ENCODE measurements around the gene ANTXR2. TPM values are rescaled to one million over a fixed set of nuclear protein-coding genes. Genes with fewer than 3 reads are reported as not detected.
"Not testable (repeated sequence)": the region's sequence is repeated elsewhere in the genome, so short reads cannot be mapped to it uniquely, and the experiment has no call there.

The ANTXR2 gene
- 1 to 10 TPM; 2.2 to 4.5 TPM for total RNA-seq

DNA sequence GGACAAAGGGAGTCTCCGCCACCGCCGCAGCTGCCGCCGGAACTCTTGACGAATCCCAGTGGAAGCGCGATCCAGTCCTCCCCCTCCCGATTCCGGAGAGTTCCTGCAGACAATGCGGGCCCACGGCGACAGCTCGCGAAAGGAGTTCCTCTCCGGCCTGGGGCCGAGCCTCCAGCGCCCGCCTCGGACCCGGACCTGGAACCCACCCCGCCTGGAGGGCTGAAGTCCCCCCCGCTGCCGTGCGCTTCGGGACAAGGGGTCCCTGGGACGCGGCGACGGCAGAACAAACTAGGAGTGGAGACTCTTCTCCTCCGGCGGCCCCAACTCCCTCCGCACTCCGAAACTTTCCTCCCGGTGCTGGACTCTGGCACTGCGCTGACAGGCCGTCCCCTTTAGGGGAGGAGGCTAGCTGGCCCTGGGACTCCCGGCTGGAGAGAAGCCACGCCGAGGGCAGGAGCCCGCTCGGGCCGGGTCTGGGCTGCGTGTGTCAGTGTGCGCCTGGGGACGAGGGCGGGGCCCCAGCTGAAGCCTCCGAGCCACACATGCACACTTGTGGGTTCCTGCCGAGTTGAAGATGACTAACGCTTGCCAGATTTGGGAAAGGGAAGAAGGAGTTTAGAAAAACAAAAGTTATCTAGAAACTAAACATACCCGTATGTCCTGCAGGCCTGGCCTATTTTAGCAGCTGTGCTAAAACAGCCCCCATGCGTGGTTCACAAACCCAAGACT lies at the start of gene ANTXR2:
ANTXR2 (minus strand) TSS at position 486 of the 729 bp plus-strand sequence. CDS start 669 bp downstream, outside the sequence.
- DNase-seq (ENCODE audit: low spot score in 2 of 2) (peak; percentile 56 to 83), ATAC-seq (peak; percentile 55 to 80)
- peak within 1 kb of the TSS; percentile 85 to 86 for H3K27ac Mint-ChIP-seq
- H3K9me3 Mint-ChIP-seq: no peaks in the 10 kb centered on the region
- peaks cover 6 to 10% of the 10 kb centered on the region in 2 donors for H3K36me3 Mint-ChIP-seq

- H3K27ac Mint-ChIP-seq; ATAC-seq; DNase-seq (ENCODE audit: low spot score in 2 of 2): not testable (repeated sequence)
- Mint-ChIP-seq H3K9me3 (peaks cover 10 to 13% of the 10 kb centered on the region in 2 donors), H3K36me3 (peaks cover 11 to 17% of the 10 kb centered on the region in 2 donors)
These were observed 48.8 kb upstream of the ANTXR2 start for GRCh38 chr4:80121815-80122214.

GRCh38 chr4:80119620-80120019 lies 46.6 kb upstream of the ANTXR2 start:
- ATAC-seq; H3K27ac Mint-ChIP-seq; DNase-seq (ENCODE audit: low spot score in 2 of 2): not testable (repeated sequence)
- Mint-ChIP-seq H3K36me3 (peaks cover 11 to 20% of the 10 kb centered on the region in 2 donors), H3K9me3 (peaks cover 10 to 15% of the 10 kb centered on the region in 2 donors)

DNA sequence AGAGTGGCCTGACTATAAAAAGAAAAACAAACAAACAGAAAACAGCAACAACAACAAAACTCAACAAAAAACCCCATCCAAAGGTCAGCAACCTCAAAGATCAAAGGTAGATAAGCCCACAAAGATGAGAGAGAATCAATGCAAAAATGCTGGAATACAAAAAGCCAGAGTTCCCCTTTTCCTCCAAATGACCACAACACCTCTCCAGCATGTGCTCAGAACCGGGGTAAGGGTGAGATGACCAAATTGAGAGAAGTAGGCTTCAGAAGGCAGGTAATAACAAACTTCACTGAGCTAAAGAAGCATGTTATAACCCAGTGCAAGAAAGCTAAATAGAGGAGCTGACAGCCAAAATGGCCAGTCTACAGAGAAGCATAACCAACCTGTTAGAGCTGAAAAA lies 43.5 kb upstream of the ANTXR2 start:
- H3K27ac Mint-ChIP-seq: no peak overlapping the region
- no peak for DNase-seq (ENCODE audit: low spot score in 2 of 2)
- peaks cover 10 to 15% of the 10 kb centered on the region in 2 donors for H3K9me3 Mint-ChIP-seq
- peaks cover 11 to 20% of the 10 kb centered on the region in 2 donors for H3K36me3 Mint-ChIP-seq
- ATAC-seq: no peak

- DNase-seq (ENCODE audit: low spot score in 2 of 2) (no peak), ATAC-seq (no peak)
- Mint-ChIP-seq H3K27ac (no peak overlapping the region), H3K36me3 (peaks cover 11 to 20% of the 10 kb centered on the region in 2 donors), H3K9me3 (peaks cover 10 to 15% of the 10 kb centered on the region in 2 donors)
These were observed 42.5 kb upstream of the ANTXR2 start for GRCh38 chr4:80115368-80116181.

GRCh38 chr4:80114732-80115265 lies 41.8 kb upstream of the ANTXR2 start:
- DNase-seq (ENCODE audit: low spot score in 2 of 2) (no peak), ATAC-seq (peak in 1 of 2 donors; percentile 58)
- Mint-ChIP-seq H3K36me3 (peaks cover 11 to 20% of the 10 kb centered on the region in 2 donors), H3K27ac (no peak overlapping the region), H3K9me3 (peaks cover 10 to 15% of the 10 kb centered on the region in 2 donors)

- Mint-ChIP-seq H3K36me3 (peaks cover 11 to 20% of the 10 kb centered on the region in 2 donors), H3K9me3 (peaks cover 10 to 15% of the 10 kb centered on the region in 2 donors)
- no peak for ATAC-seq
These were observed 40.6 kb upstream of the ANTXR2 start for GRCh38 chr4:80113615-80114014.

GRCh38 chr4:80112236-80112635 lies 39.2 kb upstream of the ANTXR2 start:
- Mint-ChIP-seq H3K9me3 (peaks cover 3 to 14% of the 10 kb centered on the region in 2 donors), H3K36me3 (peaks cover 0 to 11% of the 10 kb centered on the region in 2 donors), H3K27ac (no peak overlapping the region)
- ATAC-seq (no peak), DNase-seq (ENCODE audit: low spot score in 2 of 2) (no peak)

More at GRCh38 chr4:80113615-80114014, 40.6 kb upstream of the ANTXR2 start:
- DNase-seq (ENCODE audit: low spot score in 2 of 2): no peak
- no peak overlapping the region for H3K27ac Mint-ChIP-seq

- peaks cover 8 to 13% of the 10 kb centered on the region in 2 donors for H3K36me3 Mint-ChIP-seq
- H3K27ac Mint-ChIP-seq: no peak overlapping the region
- H3K9me3 Mint-ChIP-seq: peaks cover 13 to 19% of the 10 kb centered on the region in 2 donors
- no peak for DNase-seq (ENCODE audit: low spot score in 2 of 2)
- no peak for ATAC-seq
These were observed 38.2 kb upstream of the ANTXR2 start for GRCh38 chr4:80111276-80111675.

DNA sequence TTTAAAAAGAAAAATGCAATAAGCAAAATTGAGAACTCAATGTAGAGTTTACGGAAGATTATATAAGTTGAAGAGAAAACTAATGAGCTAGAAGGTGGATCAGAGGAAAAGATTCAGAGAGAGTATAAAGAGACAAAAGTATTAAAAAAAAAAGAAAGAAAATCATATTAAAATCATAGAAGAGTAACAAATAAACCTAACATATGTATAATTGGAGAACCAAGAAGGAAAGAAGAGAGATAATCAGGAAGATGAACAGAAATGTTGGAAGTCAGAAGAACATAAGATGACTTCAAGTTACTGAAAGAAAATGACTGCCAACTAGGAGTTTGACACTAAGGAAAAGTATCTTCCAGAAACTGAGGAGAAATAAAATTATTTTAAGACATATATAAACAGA lies 34.3 kb upstream of the ANTXR2 start:
- no peak overlapping the region for H3K27ac Mint-ChIP-seq
- DNase-seq (ENCODE audit: low spot score in 2 of 2) (no peak), ATAC-seq (no peak)
- peaks cover 9 to 15% of the 10 kb centered on the region in 2 donors for H3K36me3 Mint-ChIP-seq
- H3K9me3 Mint-ChIP-seq: peaks cover 16 to 20% of the 10 kb centered on the region in 2 donors

DNA sequence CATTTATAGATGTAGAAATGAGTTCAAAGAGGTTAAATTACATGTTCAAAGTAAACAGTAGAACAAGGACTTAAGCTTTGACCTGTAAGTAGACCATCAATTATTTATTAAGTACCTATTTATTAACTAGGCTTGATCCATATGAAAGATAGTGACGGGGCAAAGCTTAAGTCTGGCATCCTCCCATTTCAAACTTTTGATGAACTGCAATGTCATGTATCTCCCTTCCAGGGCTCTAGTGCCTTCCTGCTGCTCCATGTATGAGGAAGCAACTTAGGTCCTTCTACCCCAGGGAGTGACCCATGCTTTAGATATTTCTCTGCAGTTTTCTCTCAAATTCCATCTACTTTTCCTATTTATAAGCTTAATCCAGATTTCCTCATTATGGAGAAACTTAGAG lies 31.9 kb upstream of the ANTXR2 start:
- Mint-ChIP-seq H3K27ac (no peak overlapping the region), H3K36me3 (peaks cover 9 to 15% of the 10 kb centered on the region in 2 donors), H3K9me3 (peaks cover 16 to 20% of the 10 kb centered on the region in 2 donors)
- DNase-seq (ENCODE audit: low spot score in 2 of 2): no peak
- ATAC-seq: no peak

DNA sequence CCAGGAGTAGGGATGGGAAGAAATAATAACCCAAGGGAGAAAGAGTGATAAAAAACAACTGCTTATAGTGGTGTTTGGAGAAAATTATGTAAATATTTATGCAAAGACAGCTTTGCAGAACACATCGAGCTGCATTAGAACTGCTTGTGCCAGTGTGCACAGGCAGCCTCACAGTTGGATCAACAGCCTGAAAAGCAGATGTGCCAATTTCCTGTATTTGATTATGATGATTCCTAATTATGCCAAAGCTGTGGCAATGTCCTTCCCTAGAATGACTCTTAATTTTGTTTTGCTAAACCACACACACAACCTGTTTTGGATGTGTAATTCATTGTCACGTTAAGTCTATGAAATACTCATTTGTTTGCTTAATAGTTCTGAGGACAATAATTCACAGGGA lies 30.6 kb upstream of the ANTXR2 start:
- Mint-ChIP-seq H3K9me3 (peaks cover 16 to 20% of the 10 kb centered on the region in 2 donors), H3K27ac (no peak overlapping the region), H3K36me3 (peaks cover 9 to 15% of the 10 kb centered on the region in 2 donors)
- DNase-seq (ENCODE audit: low spot score in 2 of 2): no peak
- no peak for ATAC-seq

DNA sequence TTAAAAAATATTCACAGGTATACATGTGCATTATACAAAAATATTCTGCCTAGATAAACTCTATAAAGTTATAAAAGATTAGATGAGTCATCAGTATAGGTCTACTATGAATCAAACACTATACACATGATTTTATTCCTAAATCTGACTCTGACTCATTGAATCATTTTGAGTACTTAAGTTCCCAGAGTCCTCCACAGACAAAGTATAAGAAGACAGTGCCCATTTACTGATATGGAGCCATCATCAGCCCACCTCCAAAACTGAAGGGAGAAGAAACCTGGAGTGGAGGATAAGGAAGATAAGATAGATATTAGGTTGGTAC lies 28.7 kb upstream of the ANTXR2 start:
- DNase-seq (ENCODE audit: low spot score in 2 of 2): no peak
- peak; percentile 52 to 84 for ATAC-seq
- peaks cover 6 to 8% of the 10 kb centered on the region in 2 donors for H3K9me3 Mint-ChIP-seq
- peaks cover 7% of the 10 kb centered on the region in 2 donors for H3K36me3 Mint-ChIP-seq
- no peak overlapping the region for H3K27ac Mint-ChIP-seq

DNA sequence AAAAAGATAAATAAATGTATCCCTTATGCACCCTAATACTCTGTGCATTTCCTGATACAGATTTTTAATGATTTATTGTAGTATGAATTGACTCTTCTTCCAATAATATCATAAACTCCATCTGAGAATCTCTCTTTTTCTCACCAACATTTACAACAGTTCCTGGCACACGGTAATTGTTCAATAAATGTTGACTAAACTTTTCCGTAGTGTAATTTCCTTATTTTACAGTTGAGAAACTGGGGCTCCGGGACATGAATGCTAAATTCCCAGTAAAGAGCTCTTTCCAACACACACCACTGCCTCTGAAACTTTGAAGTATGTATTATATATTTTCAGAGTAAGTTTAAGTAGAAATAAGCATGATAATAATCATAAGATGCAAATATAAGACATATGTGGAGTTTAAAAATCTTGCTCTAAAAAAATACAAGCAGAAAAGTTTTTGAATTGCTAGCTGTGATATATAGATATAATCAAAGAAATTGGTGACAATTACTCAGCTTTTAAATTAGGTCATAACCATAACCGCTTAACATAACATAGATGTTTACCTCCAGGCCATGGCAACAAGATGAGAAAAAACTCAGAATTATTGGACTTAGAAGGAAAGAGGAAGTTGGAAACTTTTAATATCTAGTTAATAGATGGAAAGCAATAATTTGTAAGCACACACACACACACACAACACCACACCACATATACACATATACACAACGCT lies 28.2 kb upstream of the ANTXR2 start:
- peak in 1 of 2 donors; percentile 61 for ATAC-seq
- no peak for DNase-seq (ENCODE audit: low spot score in 2 of 2)
- H3K9me3 Mint-ChIP-seq: peaks cover under 1 to 3% of the 10 kb centered on the region in 2 donors
- no peak overlapping the region for H3K27ac Mint-ChIP-seq
- H3K36me3 Mint-ChIP-seq: peaks cover 1% of the 10 kb centered on the region in 2 donors

DNA sequence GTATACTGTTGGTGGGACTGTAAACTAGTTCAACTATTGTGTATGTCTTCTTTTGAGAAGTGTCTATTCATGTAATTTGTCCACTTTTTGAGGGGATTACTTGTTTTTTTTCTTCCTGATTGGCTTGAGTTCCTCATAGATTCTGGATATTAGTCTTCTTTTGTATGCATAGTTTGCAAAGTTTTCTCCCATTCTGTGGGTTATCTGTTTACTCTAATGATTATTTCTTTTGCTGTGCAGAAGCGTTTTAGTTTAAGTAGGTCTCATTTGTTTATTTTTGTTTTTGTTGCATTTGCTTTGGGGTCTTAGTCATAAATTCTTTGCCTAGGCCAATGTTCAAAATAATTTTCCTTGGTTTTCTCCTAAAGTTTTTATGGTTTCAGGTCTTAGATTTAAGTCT lies 26.6 kb upstream of the ANTXR2 start:
- no peaks in the 10 kb centered on the region for H3K9me3 Mint-ChIP-seq
- no peak overlapping the region for H3K27ac Mint-ChIP-seq
- DNase-seq (ENCODE audit: low spot score in 2 of 2) (no peak), ATAC-seq (no peak)
- H3K36me3 Mint-ChIP-seq: no peaks in the 10 kb centered on the region

DNA sequence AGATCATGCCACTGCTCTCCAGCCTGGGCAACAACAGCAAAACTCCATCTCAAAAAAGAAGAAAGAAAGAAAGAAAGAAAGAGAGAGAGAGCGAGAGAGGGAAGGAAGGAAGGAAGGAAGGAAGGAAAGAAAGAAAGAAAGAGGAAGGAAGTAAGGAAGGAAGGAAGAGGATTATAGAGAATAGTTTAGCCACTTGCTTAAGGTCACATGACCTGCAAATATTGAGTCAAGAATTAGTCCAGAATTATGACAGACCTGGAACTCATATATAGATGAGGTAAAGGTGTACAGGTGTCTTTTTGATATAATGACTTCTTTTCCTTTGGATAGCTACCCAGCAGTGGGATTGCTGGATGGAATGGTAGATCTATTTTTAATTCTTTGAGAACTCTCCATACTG lies 25.6 kb upstream of the ANTXR2 start:
- ATAC-seq: no peak
- Mint-ChIP-seq H3K9me3 (no peaks in the 10 kb centered on the region), H3K27ac (no peak overlapping the region)

More for the DNA sequence above, 25.6 kb upstream of the ANTXR2 start:
- DNase-seq (ENCODE audit: low spot score in 2 of 2): no peak
- H3K36me3 Mint-ChIP-seq: no peaks in the 10 kb centered on the region
